HuH-7 (cell line): ENCODE measurements around the gene RNASE8.

Experiments used
- DNase-seq: peaks from one replicate; pipeline ENCODE4 v3.0.0; 2011; ENCODE audit warnings: low spot score

The RNASE8 gene

GRCh38 chr14:21092273-21093011 is 34.8 kb downstream of the RNASE8 start:
- DNase-seq = peak; percentile 95

GRCh38 chr14:21093018-21093417 is 35.4 kb downstream of the RNASE8 start:
- DNase-seq = no peak

GRCh38 chr14:21093769-21094681 is 36.4 kb downstream of the RNASE8 start:
- DNase-seq = peak; percentile 10

- peak; percentile 21 for DNase-seq
Measured at GRCh38 chr14:21095430-21096205, 38.0 kb downstream of the RNASE8 start.

- peak; percentile 4 for DNase-seq
Measured at GRCh38 chr14:21096438-21096837, 38.8 kb downstream of the RNASE8 start.

GRCh38 chr14:21096978-21097635 is 39.5 kb downstream of the RNASE8 start:
- peak; percentile 18 for DNase-seq

GRCh38 chr14:21097636-21098075 is 40.0 kb downstream of the RNASE8 start:
- peak; percentile 23 for DNase-seq

- DNase-seq = peak; percentile 66
Measured at GRCh38 chr14:21098076-21098891, 40.7 kb downstream of the RNASE8 start, which contains the start of gene ZNF219. TSS of gene ZNF219 (minus strand) at chr14:21098655. CDS start at chr14:21093591, 5,064 bp downstream.

- DNase-seq = peak; percentile 8
Measured at GRCh38 chr14:21098892-21099595, 41.4 kb downstream of the RNASE8 start.

- peak; percentile 3 for DNase-seq
Measured at GRCh38 chr14:21099596-21099985, 42.0 kb downstream of the RNASE8 start.

- DNase-seq = peak; percentile 16
Measured at GRCh38 chr14:21100931-21101330, 43.3 kb downstream of the RNASE8 start, which contains the start of gene TMEM253. TSS of gene TMEM253 (plus strand) at chr14:21101066. CDS start at chr14:21101344, 278 bp downstream.

- DNase-seq = no peak
Measured at GRCh38 chr14:21101802-21102413, 44.3 kb downstream of the RNASE8 start.

- no peak for DNase-seq
Measured at GRCh38 chr14:21102521-21103410, 45.1 kb downstream of the RNASE8 start.

- no peak for DNase-seq
Measured at GRCh38 chr14:21103411-21103709, 45.7 kb downstream of the RNASE8 start.

- DNase-seq = peak; percentile 93
Measured at GRCh38 chr14:21103710-21104447, 46.3 kb downstream of the RNASE8 start.

GRCh38 chr14:21104448-21105060 is 46.9 kb downstream of the RNASE8 start:
- peak; percentile 73 for DNase-seq

- no peak for DNase-seq
Measured at GRCh38 chr14:21105095-21105494, 47.5 kb downstream of the RNASE8 start.

- peak; percentile 2 for DNase-seq
Measured at GRCh38 chr14:21106176-21106497, 48.5 kb downstream of the RNASE8 start.
